RPMI8226 (cell line): Measurements from ENCODE around the gene MCF2L.

ENCODE experiments used
- DNase-seq: peaks from one replicate; pipeline ENCODE4 v3.0.0-alpha.2; 2015

Gene MCF2L

DNA sequence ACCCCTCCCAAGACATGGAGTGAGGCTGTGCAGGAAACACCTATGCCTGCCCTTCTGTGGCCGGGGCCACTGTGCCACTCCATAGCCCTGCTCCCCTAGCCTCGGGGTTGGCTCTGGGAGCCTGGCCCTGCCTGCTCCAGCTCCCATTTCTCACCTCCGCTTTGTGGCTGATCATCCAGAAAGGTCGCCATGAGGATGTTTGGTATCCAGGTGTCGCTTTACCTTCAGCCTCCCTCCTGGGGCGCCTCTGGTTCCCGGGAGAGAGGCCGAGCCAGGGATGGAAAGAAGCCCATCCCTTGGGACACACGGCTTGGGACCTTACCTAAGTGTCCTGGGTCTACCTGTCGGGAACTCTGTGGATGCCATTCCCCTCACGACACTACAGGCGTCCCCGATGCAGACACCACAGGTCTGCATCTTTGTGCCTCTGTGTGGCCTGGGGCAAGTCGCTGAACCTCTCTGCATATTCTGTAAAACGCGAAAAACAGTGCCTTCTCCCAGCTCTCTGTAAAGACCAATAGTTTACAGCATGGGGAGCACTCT, 3.4 kb upstream of the MCF2L start:
- no peak for DNase-seq

DNA sequence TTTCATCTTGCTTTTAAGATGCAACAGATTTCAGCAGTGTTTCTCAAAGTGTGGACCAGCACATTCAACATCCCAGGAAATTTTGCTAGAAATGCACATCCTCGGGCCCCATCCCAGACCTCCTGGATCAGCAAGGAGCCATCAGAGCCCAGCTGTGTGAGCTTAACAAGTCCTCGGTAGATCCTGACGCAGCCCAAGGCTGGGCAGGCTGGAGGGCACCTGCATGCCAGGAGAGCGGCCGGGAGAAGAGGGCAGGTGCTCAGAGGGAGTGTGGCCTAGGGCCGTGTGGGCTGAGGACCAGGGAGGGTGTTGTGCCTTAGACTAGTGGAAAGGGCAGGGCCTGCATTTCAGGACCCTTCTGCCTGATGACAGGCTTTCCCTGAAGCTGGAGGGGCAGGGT, 2.2 kb upstream of the MCF2L start:
- DNase-seq: no peak

DNA sequence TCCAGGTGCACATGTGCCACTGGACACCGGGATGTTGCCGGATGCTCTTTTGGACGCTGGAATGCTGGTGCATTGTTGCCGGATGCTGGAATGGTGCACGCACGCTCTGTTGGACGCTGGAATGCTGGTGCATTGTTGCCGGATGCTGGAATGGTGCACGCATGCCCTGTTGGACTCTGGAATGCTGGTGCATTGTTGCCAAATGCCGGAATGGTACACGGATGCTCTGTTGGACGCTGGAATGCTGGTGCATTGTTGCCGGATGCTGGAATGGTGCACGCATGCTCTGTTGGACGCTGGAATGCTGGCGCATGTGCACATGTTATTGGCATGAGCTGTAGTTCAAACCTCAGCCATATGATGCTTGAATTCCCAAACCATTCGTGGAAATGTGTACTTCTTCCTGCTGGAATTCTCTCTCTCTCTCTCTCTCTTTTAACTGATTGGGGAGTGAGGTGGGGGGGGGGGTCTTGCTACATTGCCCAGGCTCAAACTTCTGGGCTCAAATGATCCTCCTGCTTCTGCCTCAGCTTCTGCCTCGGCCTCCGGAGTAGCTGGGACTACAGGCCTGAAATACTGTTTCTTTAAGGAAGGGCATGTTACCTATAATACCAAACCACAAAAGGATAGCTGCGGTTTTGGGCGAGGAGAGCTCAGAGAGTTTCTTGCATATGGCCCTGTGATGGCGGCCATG, 1.2 kb upstream of the MCF2L start:
- DNase-seq: no peak

DNA sequence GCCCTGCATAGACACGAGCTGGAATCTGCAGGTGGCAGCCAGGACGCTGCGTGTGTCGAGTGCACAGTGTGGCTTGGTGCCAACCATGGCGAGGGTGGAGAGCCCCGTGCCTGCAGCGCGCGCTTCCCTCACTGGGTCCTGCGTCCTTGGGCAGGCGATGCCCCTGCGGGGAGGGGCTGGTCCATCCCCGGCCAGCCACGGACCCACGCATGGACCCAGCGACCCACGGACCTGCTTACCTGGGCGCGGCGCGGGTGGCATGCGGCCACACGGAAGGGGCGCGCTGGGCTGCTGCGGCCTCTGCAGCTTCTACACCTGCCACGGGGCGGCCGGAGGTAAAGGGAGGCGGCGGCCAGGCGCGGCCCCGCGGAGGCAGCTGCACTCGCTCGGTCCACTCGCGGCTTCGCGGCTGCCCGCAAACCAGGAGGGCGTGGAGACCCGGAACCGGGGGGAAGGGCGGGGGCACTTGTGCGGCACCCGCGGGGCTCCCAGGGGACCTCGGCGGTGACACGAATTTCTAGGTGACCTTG, 569 bp upstream of the MCF2L start:
- peak; percentile 95 for DNase-seq

- no peak for DNase-seq
Measured at GRCh38 chr13:112969692-112970338, 801 bp downstream of the MCF2L start.

DNA sequence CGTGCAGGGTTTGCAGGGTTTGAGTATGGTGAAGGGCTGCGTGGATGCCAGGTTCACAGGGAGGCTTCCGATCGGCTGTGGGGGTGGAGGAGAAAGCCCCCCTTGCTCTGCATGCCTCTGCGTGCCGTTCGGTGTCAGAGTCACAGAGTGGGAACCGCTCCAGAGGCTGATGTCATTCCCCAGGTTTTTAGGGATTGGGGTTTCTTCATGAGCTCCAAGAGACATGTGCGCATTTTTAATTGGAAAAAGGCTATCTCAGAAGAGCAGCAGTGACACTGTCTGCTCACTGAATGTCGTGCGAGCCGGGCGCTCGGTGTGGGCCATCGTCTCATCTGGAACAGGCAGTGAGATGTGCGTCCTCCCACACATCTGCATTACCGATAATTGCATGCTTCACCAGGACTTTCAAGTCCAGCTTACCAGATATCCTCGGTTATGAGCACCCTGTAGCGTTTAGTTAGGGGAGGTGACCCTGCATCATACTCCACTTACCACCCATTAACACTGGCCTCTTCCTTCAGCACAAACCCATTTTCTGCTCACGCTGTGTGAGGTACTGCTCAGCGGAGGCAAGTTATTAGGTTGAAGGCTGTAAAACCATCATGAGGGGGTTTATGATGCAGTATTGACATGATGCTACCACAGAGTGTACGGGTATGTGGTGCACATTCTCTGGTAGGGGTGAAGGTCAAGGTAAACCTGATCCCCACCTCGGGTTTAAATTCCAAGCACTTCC, 1.7 kb downstream of the MCF2L start:
- DNase-seq: no peak

GRCh38 chr13:112971288-112971643, 2.3 kb downstream of the MCF2L start:
- no peak for DNase-seq

GRCh38 chr13:112972258-112972657, 3.2 kb downstream of the MCF2L start:
- DNase-seq: no peak

DNA sequence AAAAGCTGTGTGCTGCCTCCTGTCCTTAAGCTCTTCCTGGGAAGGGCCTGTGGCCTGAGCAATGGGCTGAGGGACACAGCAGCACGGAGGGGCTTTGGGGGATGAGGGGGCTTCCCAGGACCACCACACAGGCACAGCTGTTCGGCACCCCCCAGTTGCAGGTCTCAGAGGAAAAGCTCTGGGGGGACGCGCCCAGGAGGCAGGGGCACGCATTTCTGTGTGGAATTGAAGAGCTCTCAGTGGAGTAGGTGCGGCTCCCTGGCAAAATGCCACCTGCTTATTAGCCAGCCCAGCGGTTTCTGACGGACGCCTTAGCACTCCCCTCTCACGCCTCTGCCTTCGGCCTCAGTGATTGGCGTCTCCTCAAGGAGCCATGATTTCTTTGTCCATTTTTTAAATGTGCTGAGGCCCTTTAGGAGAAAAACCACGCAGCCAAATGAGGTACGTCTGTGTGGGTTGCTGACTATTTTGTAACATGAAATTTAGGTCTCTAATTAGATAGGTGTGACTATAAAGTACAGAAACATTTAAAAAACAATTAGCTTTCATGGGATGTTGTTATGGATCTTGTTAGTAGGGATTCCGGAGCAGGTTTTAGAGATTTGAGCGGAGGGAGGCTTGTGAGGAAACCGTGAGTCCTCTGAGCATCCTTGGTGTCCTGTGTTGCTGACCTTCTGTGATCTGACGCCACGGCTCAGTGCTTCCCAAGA, 4.0 kb downstream of the MCF2L start:
- DNase-seq: peak; percentile 37

GRCh38 chr13:112973577-112973951, 4.5 kb downstream of the MCF2L start:
- no peak for DNase-seq

DNA sequence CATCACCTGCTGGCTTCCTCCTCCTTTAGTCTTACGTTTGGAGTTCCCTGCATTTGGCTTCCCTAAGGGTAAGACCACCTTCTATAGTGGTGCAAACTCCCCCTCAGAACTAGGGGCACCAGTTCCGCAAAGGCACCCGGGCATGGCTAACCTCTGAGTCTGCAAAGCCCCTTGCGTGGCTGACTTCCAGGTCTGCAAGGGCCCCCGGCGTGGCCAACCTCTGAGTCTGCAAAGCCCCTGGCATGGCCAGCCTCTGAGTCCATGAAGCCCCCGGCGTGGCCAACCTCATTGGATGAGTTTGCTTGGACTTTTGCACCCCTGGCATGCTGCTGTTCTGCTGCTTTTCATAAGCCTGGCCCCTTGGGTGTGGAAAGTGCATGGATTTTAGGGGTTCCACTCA, 5.1 kb downstream of the MCF2L start:
- no peak for DNase-seq

GRCh38 chr13:112974671-112975070, 5.7 kb downstream of the MCF2L start:
- no peak for DNase-seq

DNA sequence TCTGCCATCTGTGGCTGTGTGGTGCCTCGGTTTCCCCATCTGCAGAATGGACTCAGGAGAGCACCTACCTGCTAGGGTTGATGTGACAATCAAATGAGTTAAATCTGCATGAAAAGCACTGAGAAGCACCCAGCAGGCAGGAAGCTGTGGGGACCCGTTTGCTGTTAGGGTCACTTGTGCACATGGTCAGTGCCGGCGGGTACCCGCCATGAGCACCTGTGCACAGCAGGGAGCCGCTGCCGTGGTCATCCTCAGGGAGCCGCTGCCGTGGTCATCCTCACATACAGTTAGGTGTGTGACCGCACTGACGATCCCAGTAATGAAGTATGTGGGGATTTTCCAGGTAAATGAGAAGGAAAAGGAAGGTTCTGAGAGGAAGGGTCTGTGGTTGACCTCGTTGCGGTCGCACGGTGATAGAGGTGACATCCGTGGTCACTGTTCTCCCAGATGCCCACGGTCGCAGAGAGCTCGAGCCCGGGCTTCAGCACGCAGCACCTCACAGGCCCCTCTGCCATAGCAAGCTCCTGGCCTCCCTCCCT, 6.5 kb downstream of the MCF2L start:
- DNase-seq: no peak

GRCh38 chr13:112976526-112976925, 7.5 kb downstream of the MCF2L start:
- no peak for DNase-seq

DNA sequence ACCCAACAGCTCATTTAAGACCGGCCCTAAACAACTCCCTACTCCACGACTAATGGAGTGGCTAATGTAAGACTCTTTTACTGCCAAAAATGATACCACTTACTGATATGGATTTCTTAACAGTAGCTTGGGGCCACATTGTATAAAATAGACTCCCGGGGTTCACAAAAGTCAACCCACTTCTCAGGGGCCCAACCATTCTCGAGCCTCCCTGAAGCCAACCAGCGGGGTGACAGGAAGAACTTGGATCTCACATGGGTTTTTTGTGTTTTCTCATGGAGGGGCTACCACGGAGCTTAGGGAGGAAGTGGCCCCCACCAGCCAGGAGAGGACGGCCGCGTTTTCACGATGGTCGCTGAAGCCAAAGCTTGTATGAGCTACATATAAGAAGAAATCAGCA, 8.1 kb downstream of the MCF2L start:
- no peak for DNase-seq

DNA sequence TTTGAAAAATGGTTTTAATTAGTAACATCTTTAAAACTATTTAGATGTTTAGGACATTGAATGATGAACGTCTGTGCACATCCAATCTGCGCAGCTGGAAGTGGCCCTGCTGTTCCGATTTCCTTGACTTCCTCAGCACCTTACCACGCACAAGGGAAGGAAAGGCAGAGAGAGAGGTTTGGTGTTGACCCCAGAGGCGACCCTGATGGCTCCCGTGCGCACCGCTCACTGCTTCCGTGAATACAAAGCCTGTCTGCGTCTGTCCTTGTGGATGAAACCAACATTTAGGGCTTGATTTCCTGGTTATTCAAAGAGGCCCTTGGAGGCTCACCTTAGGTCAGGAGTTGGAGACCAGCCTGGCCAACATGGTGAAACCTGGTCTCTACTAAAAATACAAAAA, 8.5 kb downstream of the MCF2L start:
- DNase-seq: no peak

- DNase-seq: no peak
Measured at GRCh38 chr13:112978561-112979405, 9.8 kb downstream of the MCF2L start.

- no peak for DNase-seq
Measured at GRCh38 chr13:112979406-112979902, 10.4 kb downstream of the MCF2L start.

- no peak for DNase-seq
Measured at GRCh38 chr13:112980434-112980833, 11.4 kb downstream of the MCF2L start.

GRCh38 chr13:112981451-112981850, 12.4 kb downstream of the MCF2L start:
- DNase-seq: no peak

DNA sequence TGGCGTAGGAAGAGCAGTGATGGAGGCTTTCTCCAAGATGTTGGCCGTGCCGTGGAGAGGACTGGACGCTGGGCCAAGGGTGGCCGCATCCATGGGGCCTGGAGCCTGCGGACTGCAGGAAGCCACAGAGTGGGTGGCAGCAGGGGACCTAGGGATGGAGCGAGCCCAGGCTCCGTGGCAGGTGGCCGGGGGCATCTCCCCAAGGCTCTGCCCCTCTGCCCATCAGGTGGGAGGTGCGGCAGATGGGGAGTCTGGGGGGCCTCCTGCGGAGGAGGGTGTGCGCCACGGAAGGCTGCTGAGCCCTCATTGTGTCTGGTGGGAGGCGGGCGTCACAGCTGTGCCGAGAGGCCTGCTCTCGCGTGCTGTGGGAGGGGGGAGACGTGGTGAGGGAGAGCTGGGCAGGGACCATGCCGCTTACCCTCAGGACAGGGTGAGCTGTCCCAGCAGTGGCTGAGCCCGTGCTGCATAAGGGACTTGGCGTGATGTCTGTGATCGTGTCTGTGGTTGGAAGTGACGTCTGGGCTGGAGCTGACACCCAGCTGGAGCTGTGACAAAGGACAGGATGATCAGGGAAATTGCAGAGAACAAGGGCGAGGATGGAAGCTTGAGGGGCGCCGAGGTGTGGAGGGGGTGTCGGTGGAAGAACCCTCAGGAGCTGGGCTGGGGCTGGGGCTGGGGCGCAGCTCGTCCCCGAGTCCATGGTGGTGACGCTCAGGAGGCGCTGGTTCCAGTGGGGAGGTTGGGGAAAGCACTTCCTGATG, 13.4 kb downstream of the MCF2L start:
- DNase-seq: no peak
